ENCODE measurements around the gene MKLN1.

GRCh38 chr7:131476740-131477139, 149.1 kb downstream of the MKLN1 start:
- no peak for TF ChIP-seq CSRNP3 (CRISPR knock-in tag; IDR thresholded peaks at IDR 0.05)
- no peak for TF ChIP-seq ZNF565 (CRISPR knock-in tag; conservative IDR thresholded peaks at IDR 0.05; ENCODE audit: low read depth)
- TF ChIP-seq CREB5 (CRISPR knock-in tag; IDR thresholded peaks at IDR 0.05; ENCODE audit: low read depth): no peak
- TF ChIP-seq PATZ1 (CRISPR knock-in tag; IDR thresholded peaks at IDR 0.05; ENCODE audit: borderline replicate concordance): no peak
- TF ChIP-seq ZFP3 (CRISPR knock-in tag; IDR thresholded peaks at IDR 0.05): no peak
- TF ChIP-seq RARB (CRISPR knock-in tag; IDR thresholded peaks at IDR 0.05): no peak

Measured in SK-N-SH treated with all-trans-retinoic acid at 6 μM for 48 hours (cell line).